NT2/D1 (cell line): ENCODE measurements around the gene OR10J1.

Experiments
- DNase-seq: peaks from one replicate; pipeline ENCODE4 v3.0.0-alpha.2; 2011; ENCODE audit warnings: low read depth, low spot score
- H3K27me3 ChIP-seq: 2 replicates; pipeline ENCODE4 v1.6.0; 2011; ENCODE audit warnings: mild to moderate bottlenecking; ENCODE audit not compliant: insufficient read length, insufficient read depth
- H3K36me3 ChIP-seq: 2 replicates; pipeline ENCODE4 v1.6.1; 2011; ENCODE audit warnings: mild to moderate bottlenecking, low read length, mixed read lengths; ENCODE audit not compliant: insufficient read depth, insufficient read length
- H3K4me1 ChIP-seq: 2 replicates; pipeline ENCODE4 v1.5.1; 2011; ENCODE audit not compliant: insufficient read depth, insufficient read length
- H3K4me3 ChIP-seq: 2 replicates; pipeline ENCODE4 v1.5.1; 2011; ENCODE audit warnings: low read depth; ENCODE audit not compliant: insufficient read length
- H3K9ac ChIP-seq: 2 replicates; pipeline ENCODE4 v1.6.0; 2011; ENCODE audit warnings: low read depth; ENCODE audit not compliant: insufficient read length
- H3K9me3 ChIP-seq: 2 replicates; pipeline ENCODE4 v1.5.1; 2011; ENCODE audit warnings: mild to moderate bottlenecking, low read length; ENCODE audit not compliant: insufficient read depth
- SUZ12 ChIP-seq: IDR thresholded peaks from 2 replicates; pipeline ENCODE4 v1.6.1; 2011; ENCODE audit not compliant: insufficient read length, insufficient read depth; ENCODE audit errors: extremely low read depth
- YY1 ChIP-seq: IDR thresholded peaks from 2 replicates; pipeline ENCODE4 v1.6.1; 2011; ENCODE audit not compliant: insufficient read length, insufficient read depth
- ZNF274 ChIP-seq: IDR thresholded peaks from 2 replicates; pipeline ENCODE4 v1.6.1; 2011; ENCODE audit warnings: mild to moderate bottlenecking, low read depth, low read length

The OR10J1 gene

DNA sequence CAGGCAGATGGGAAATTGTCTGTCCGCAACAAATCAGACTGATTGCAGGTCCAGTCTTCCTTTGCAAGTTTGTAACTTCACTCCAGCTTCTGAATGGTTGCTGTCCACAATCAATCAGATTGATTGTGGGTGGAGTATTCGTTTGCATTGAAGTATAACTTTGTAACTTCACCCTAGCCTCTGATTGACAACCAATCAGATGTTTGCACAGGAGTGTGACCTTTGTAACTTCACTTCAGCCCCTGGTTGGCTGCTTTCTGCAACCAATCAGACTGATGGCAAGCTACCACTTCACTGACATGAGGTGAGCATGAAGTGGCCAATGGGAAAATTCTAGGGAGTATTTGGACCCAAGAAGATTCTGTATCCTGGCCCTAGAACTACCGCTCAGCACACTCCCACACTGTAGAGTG lies 25.7 kb downstream of the OR10J1 start:
- TF ChIP-seq YY1: no peak
- TF ChIP-seq SUZ12: no peak
- no peak for TF ChIP-seq ZNF274
- DNase-seq: no peak

DNA sequence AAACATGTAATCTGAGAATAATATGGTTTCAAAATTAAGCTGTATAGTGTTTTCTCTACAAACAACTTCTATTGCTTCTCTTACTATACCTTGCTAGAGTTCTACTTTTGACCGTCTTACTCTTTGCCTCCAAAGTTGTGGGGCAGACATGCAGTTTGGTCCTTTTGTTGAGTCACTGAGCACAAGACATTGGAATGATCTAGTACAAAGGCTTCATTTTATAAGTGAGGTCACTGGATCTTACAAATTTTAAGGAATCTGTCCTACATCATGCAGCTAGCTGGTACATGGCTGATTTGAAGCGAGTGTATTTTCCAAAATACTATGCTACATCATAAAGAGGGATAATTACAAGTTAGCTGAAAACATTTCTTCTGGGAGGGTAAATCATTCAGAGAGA lies 28.8 kb downstream of the OR10J1 start:
- Histone ChIP-seq H3K4me3 (no peak overlapping the region), H3K9ac (no peak overlapping the region), H3K27me3 (no peaks in the 10 kb centered on the region), H3K36me3 (no peaks in the 10 kb centered on the region), H3K9me3 (no peaks in the 10 kb centered on the region), H3K4me1 (no peaks in the 10 kb centered on the region)
- TF ChIP-seq SUZ12: no peak
- TF ChIP-seq ZNF274: no peak
- no peak for TF ChIP-seq YY1
- DNase-seq: no peak

More for the DNA sequence above, 25.7 kb downstream of the OR10J1 start:
- Histone ChIP-seq H3K4me3 (no peak overlapping the region), H3K9me3 (peaks cover 21% of the 10 kb centered on the region), H3K9ac (no peak overlapping the region), H3K36me3 (no peaks in the 10 kb centered on the region), H3K27me3 (no peaks in the 10 kb centered on the region), H3K4me1 (no peaks in the 10 kb centered on the region)

DNA sequence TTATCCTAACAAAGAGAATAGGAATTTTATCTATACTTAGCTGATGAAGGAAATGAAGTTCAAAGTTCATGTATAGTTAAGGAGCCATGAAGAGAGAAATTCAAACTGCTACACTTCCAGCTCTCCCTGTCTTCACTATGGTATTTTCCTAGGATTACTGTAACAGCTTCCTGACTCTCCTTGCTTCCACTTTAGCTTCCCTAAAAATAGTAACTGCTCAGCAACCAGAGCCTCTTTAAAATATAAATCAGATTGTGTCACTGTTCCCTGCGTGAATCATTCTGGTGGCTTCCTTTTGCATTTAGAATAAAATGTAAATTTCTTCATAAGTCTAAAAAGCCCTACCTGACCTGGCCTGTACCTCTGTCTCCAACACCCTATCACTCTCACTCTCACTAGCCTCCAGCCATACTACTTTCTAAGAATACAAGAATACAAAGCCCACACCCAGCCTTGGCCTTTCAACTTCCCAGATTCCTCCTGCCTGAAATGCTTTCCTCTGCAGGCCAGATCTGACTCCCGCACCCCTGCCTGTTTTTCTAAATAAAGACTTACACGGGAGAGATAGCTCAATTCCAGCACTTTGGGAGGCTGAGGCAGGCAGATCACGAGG lies 30.5 kb downstream of the OR10J1 start:
- Histone ChIP-seq H3K9me3 (no peaks in the 10 kb centered on the region), H3K4me1 (no peaks in the 10 kb centered on the region), H3K4me3 (no peak overlapping the region), H3K36me3 (no peaks in the 10 kb centered on the region), H3K27me3 (no peaks in the 10 kb centered on the region), H3K9ac (no peak overlapping the region)
- no peak for DNase-seq
- no peak for TF ChIP-seq SUZ12
- TF ChIP-seq YY1: no peak
- TF ChIP-seq ZNF274: no peak

DNA sequence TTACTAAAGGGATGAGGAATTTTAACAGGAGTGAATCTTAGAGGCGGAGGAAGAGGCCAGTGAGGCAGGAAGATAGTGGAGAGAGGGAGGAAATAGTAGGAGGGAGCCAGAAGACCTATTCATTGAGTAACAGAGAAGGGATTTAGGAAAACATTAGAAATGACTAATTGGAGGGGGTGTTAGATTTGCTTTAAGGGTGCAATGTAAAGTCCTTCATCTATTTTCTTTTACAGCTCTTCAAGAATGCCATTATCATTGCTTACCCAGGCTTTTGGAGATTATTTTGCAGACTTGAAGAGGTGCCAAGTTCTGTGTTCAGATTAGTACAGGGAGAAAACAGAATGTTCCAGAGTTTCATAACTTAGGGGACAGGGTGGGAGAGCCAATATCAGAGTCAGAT lies 33.8 kb downstream of the OR10J1 start:
- TF ChIP-seq ZNF274 (no peak), SUZ12 (no peak), YY1 (no peak)
- no peak overlapping the region for H3K9ac ChIP-seq
- no peaks in the 10 kb centered on the region for H3K36me3 ChIP-seq
- no peak for DNase-seq
- no peaks in the 10 kb centered on the region for H3K27me3 ChIP-seq
- H3K9me3 ChIP-seq: no peaks in the 10 kb centered on the region
- no peaks in the 10 kb centered on the region for H3K4me1 ChIP-seq
- no peak overlapping the region for H3K4me3 ChIP-seq

DNA sequence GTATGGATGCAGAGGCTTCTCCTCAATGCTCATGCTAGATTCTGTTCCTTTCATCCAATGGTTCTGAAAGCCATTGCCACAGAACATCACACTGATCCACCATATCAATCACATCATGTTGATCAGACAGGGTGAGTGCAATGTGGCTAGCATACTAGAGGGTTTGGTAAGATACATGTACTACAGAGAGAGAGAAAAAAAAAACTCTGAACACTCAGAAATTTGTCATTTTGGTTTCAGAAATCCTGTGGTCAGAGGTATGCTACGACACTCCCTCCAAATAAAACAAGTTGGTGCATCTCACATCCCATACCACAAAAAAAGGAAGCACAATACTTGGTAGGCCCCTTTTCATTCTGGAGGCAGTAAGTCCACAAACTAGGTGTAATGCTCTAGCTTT lies 35.4 kb downstream of the OR10J1 start:
- Histone ChIP-seq H3K36me3 (no peaks in the 10 kb centered on the region), H3K4me1 (no peaks in the 10 kb centered on the region), H3K27me3 (no peaks in the 10 kb centered on the region), H3K9me3 (no peaks in the 10 kb centered on the region), H3K9ac (no peak overlapping the region), H3K4me3 (no peak overlapping the region)
- TF ChIP-seq YY1 (no peak), SUZ12 (no peak), ZNF274 (no peak)
- no peak for DNase-seq

DNA sequence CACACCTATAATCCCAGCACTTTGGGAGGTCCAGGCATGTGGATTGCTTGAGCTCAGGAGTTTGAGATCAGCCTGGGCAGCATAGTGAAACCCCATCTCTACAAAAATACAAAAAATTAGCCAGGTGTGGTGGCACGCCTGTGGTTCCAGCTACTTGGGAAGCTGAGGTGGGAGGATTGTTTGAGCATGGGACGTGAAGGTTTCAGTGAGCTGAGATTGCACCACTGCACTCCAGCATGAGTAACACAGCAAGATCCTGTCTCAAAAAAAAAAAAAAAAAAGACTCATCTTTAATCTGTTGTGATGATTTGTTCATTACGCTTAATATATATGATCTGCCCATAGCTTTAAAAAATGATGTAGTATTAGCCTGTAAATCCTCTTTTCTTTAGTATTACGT lies 44.0 kb downstream of the OR10J1 start:
- no peak overlapping the region for H3K4me3 ChIP-seq
- no peaks in the 10 kb centered on the region for H3K27me3 ChIP-seq
- no peak overlapping the region for H3K9ac ChIP-seq
- TF ChIP-seq YY1 (no peak), SUZ12 (no peak)
- no peak for DNase-seq
- H3K36me3 ChIP-seq: no peaks in the 10 kb centered on the region
- no peaks in the 10 kb centered on the region for H3K4me1 ChIP-seq
- H3K9me3 ChIP-seq: no peaks in the 10 kb centered on the region
